ENCODE data around the gene G6PC1. TPM values are rescaled to one million over a fixed set of nuclear protein-coding genes. Genes with fewer than 3 reads are reported as not detected.

The G6PC1 gene
- total RNA-seq, 2 donors from 2014 or later, result not detected

DNA sequence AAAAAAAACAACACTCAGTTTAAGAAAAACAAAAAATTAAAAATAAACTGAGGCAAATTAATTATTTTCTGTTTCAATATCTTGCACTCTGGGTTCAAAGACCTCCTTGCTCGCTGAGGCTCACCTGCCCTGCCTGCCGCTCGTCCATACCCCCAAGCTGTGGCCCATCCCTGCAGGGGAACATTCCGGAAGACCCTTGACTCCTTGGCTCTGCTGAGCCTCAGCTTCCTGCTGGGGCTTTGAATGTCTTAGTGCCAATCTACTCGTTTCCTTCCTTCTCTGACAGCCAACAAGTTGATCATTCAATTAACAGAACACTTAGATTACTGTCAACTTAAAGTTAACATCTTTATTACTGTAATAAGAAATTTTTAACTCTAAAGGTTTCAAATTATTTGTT is 24.3 kb downstream of the G6PC1 start:
- Histone ChIP-seq H3K9me3 (no peaks in the 10 kb centered on the region), H3K4me3 (no peak overlapping the region), H3K27ac (no peak overlapping the region), H3K36me3 (no peaks in the 10 kb centered on the region), H3K27me3 (replicated peaks; ENCODE audit: insufficient read depth) (no peaks in the 10 kb centered on the region), H3K4me1 (ENCODE audit: control insufficient read depth in 1 of 2, low read depth in 2 of 2) (peaks cover 11 to 26% of the 10 kb centered on the region in 2 donors)
- TF ChIP-seq CTCF (IDR thresholded peaks at IDR 0.05), result no peak
- ATAC-seq (ENCODE audit: insufficient number of reproducible peaks, low FRiP score, low read depth) (no peak), DNase-seq (ENCODE audit: low spot score) (no peak)

- ATAC-seq (ENCODE audit: insufficient number of reproducible peaks, low FRiP score, low read depth) (peak; percentile 88), DNase-seq (ENCODE audit: low spot score) (peak; percentile 6)
- peak overlapping the region; percentile 49 to 81 for H3K27ac ChIP-seq
- H3K4me1 ChIP-seq (ENCODE audit: control insufficient read depth in 1 of 2, low read depth in 2 of 2), result peaks cover 5 to 7% of the 10 kb centered on the region in 2 donors
- no peaks in the 10 kb centered on the region for H3K36me3 ChIP-seq
- peak; percentile 78 for TF ChIP-seq CTCF (IDR thresholded peaks at IDR 0.05)
- peak overlapping the region; percentile 50 for H3K4me3 ChIP-seq
- H3K27me3 ChIP-seq (replicated peaks; ENCODE audit: insufficient read depth), result no peaks in the 10 kb centered on the region
- H3K9me3 ChIP-seq, result no peaks in the 10 kb centered on the region
Observed at GRCh38 chr17:42928714-42929496, 28.3 kb downstream of the G6PC1 start.

DNA sequence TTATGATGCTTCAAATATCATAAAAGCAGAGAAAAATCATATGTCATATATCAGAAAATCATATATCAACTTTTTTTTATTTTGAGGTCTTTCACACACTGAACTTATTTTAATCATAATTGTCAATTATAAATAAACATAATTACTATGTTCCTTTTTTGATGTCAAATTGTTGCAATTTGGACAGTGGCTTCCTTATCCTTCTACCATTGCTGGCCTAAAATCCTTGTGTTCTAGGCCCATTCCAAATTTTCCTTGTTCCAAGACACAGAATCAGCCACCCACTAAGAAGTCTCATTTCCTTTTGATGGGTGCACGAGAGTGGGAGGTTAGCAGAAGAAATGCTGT is 28.9 kb downstream of the G6PC1 start:
- ATAC-seq (ENCODE audit: insufficient number of reproducible peaks, low FRiP score, low read depth), result no peak
- no peak for TF ChIP-seq CTCF (IDR thresholded peaks at IDR 0.05)

GRCh38 chr17:42937712-42938596 is 37.4 kb downstream of the G6PC1 start:
- Histone ChIP-seq H3K27me3 (replicated peaks; ENCODE audit: insufficient read depth) (no peaks in the 10 kb centered on the region), H3K27ac (no peak overlapping the region), H3K4me3 (no peak overlapping the region), H3K4me1 (ENCODE audit: control insufficient read depth in 1 of 2, low read depth in 2 of 2) (no peaks in the 10 kb centered on the region), H3K9me3 (no peaks in the 10 kb centered on the region), H3K36me3 (no peaks in the 10 kb centered on the region)
- ATAC-seq (ENCODE audit: insufficient number of reproducible peaks, low FRiP score, low read depth) (no peak), DNase-seq (ENCODE audit: low spot score) (no peak)
- TF ChIP-seq CTCF (IDR thresholded peaks at IDR 0.05), result peak; percentile 58

More for the DNA sequence above, 28.9 kb downstream of the G6PC1 start:
- DNase-seq (ENCODE audit: low spot score), result no peak
- H3K4me3 ChIP-seq, result no peak overlapping the region
- H3K27ac ChIP-seq, result peak overlapping the region in 1 of 2 donors; percentile 81
- peaks cover 5 to 7% of the 10 kb centered on the region in 2 donors for H3K4me1 ChIP-seq (ENCODE audit: control insufficient read depth in 1 of 2, low read depth in 2 of 2)
- H3K9me3 ChIP-seq, result no peaks in the 10 kb centered on the region
- H3K27me3 ChIP-seq (replicated peaks; ENCODE audit: insufficient read depth), result no peaks in the 10 kb centered on the region
- no peaks in the 10 kb centered on the region for H3K36me3 ChIP-seq

GRCh38 chr17:42944211-42944610 is 43.6 kb downstream of the G6PC1 start:
- ATAC-seq (ENCODE audit: insufficient number of reproducible peaks, low FRiP score, low read depth) (no peak), DNase-seq (ENCODE audit: low spot score) (no peak)
- no peak for TF ChIP-seq CTCF (IDR thresholded peaks at IDR 0.05)
- Histone ChIP-seq H3K27ac (peak overlapping the region in 1 of 2 donors; percentile 69), H3K27me3 (replicated peaks; ENCODE audit: insufficient read depth) (no peaks in the 10 kb centered on the region), H3K4me3 (no peak overlapping the region), H3K36me3 (no peaks in the 10 kb centered on the region), H3K9me3 (no peaks in the 10 kb centered on the region), H3K4me1 (ENCODE audit: control insufficient read depth in 1 of 2, low read depth in 2 of 2) (peaks cover 4 to 22% of the 10 kb centered on the region in 2 donors)
